ENCODE measurements around the gene IQCH.

The IQCH gene

GRCh38 chr15:67254238-67255175 is at the start of gene IQCH, which contains the start of gene AAGAB:
Gene IQCH, plus strand, starts transcription at chr15:67254786. Its CDS starts 111 bp downstream, at chr15:67254897.
Gene AAGAB, minus strand, starts transcription at chr15:67254661. Its CDS starts 30 bp downstream, at chr15:67254631.
- peak; percentile 88 for DNase-seq (ENCODE audit: low read depth)

- no peak for DNase-seq (ENCODE audit: low read depth)
Observed at GRCh38 chr15:67207555-67208207, 46.9 kb upstream of the IQCH start.

GRCh38 chr15:67208396-67208795 is 46.2 kb upstream of the IQCH start:
- no peak for DNase-seq (ENCODE audit: low read depth)

- no peak for DNase-seq (ENCODE audit: low read depth)
Observed at GRCh38 chr15:67210555-67211168, 43.9 kb upstream of the IQCH start.

- DNase-seq (ENCODE audit: low read depth) = no peak
Observed at GRCh38 chr15:67212684-67213367, 41.8 kb upstream of the IQCH start.

GRCh38 chr15:67215102-67215501 is 39.5 kb upstream of the IQCH start:
- DNase-seq (ENCODE audit: low read depth) = no peak

- no peak for DNase-seq (ENCODE audit: low read depth)
Observed at GRCh38 chr15:67216859-67217258, 37.7 kb upstream of the IQCH start.

- DNase-seq (ENCODE audit: low read depth) = no peak
Observed at GRCh38 chr15:67218428-67218827, 36.2 kb upstream of the IQCH start.

- no peak for DNase-seq (ENCODE audit: low read depth)
Observed at GRCh38 chr15:67219288-67219687, 35.3 kb upstream of the IQCH start.

- DNase-seq (ENCODE audit: low read depth) = no peak
Observed at GRCh38 chr15:67224889-67225288, 29.7 kb upstream of the IQCH start.

GRCh38 chr15:67225336-67225735 is 29.2 kb upstream of the IQCH start:
- DNase-seq (ENCODE audit: low read depth) = peak; percentile 46

- DNase-seq (ENCODE audit: low read depth) = no peak
Observed at GRCh38 chr15:67227431-67227830, 27.2 kb upstream of the IQCH start.

GRCh38 chr15:67227846-67228245 is 26.7 kb upstream of the IQCH start:
- DNase-seq (ENCODE audit: low read depth) = no peak

GRCh38 chr15:67228286-67228685 is 26.3 kb upstream of the IQCH start:
- no peak for DNase-seq (ENCODE audit: low read depth)

- DNase-seq (ENCODE audit: low read depth) = no peak
Observed at GRCh38 chr15:67230504-67230903, 24.1 kb upstream of the IQCH start.

GRCh38 chr15:67232591-67232990 is 22.0 kb upstream of the IQCH start:
- DNase-seq (ENCODE audit: low read depth) = no peak

GRCh38 chr15:67240235-67241131 is 14.1 kb upstream of the IQCH start:
- DNase-seq (ENCODE audit: low read depth) = no peak

- DNase-seq (ENCODE audit: low read depth) = no peak
Observed at GRCh38 chr15:67241132-67241855, 13.3 kb upstream of the IQCH start.

GRCh38 chr15:67242708-67243111 is 11.9 kb upstream of the IQCH start:
- no peak for DNase-seq (ENCODE audit: low read depth)

GRCh38 chr15:67244971-67245478 is 9.6 kb upstream of the IQCH start:
- DNase-seq (ENCODE audit: low read depth) = no peak

Data from non-pigmented ciliary epithelial cell (primary cell).